NCI-H1105 treated with DMSO at 0.1 percent for 48 hours (cell line): Measurements from ENCODE around the gene COX4I1.

Source experiments
- DNase-seq: peaks from one replicate; lab custom pipeline; 2025; lab: John Stamatoyannopoulos, UW

COX4I1 gene

GRCh38 chr16:85799497-85800320, at the start of gene COX4I1, which contains the start of gene EMC8:
Gene COX4I1, plus strand, starts transcription at chr16:85799695. Its CDS starts 1,511 bp downstream, at chr16:85801206.
Gene EMC8, minus strand, starts transcription at chr16:85799544. Its CDS starts 249 bp downstream, at chr16:85799295.
- DNase-seq: peak; percentile 76

GRCh38 chr16:85749771-85750145, 49.7 kb upstream of the COX4I1 start:
- no peak for DNase-seq

- DNase-seq: peak; percentile 27
Observed at GRCh38 chr16:85750146-85750826, 49.2 kb upstream of the COX4I1 start.

- DNase-seq: no peak
Observed at GRCh38 chr16:85750827-85751697, 48.4 kb upstream of the COX4I1 start, which contains the start of gene C16orf74. Gene C16orf74, minus strand, starts transcription at chr16:85751096. Its CDS starts 15,879 bp downstream, at chr16:85735217.

- no peak for DNase-seq
Observed at GRCh38 chr16:85751698-85752501, 47.6 kb upstream of the COX4I1 start.

GRCh38 chr16:85752511-85753420, 46.7 kb upstream of the COX4I1 start:
- DNase-seq: peak; percentile 19

GRCh38 chr16:85753559-85753958, 45.9 kb upstream of the COX4I1 start:
- DNase-seq: peak; percentile 51

GRCh38 chr16:85753976-85754375, 45.5 kb upstream of the COX4I1 start:
- DNase-seq: no peak

GRCh38 chr16:85754413-85754812, 45.1 kb upstream of the COX4I1 start:
- no peak for DNase-seq

- DNase-seq: no peak
Observed at GRCh38 chr16:85755929-85756768, 43.3 kb upstream of the COX4I1 start.

GRCh38 chr16:85757341-85757822, 42.1 kb upstream of the COX4I1 start:
- no peak for DNase-seq

- no peak for DNase-seq
Observed at GRCh38 chr16:85759136-85759535, 40.4 kb upstream of the COX4I1 start.

GRCh38 chr16:85759631-85760419, 39.7 kb upstream of the COX4I1 start:
- DNase-seq: no peak

GRCh38 chr16:85761861-85762260, 37.6 kb upstream of the COX4I1 start:
- no peak for DNase-seq

GRCh38 chr16:85762970-85763369, 36.5 kb upstream of the COX4I1 start:
- no peak for DNase-seq

GRCh38 chr16:85763616-85764015, 35.9 kb upstream of the COX4I1 start:
- DNase-seq: no peak

GRCh38 chr16:85765211-85765610, 34.3 kb upstream of the COX4I1 start:
- DNase-seq: no peak

GRCh38 chr16:85765767-85766166, 33.7 kb upstream of the COX4I1 start:
- no peak for DNase-seq
